CD4-positive, alpha-beta T cell treated with Interleukin-4 for 1 hour (primary cell): ENCODE results near the gene ZNF493.

Experiments
- DNase-seq, 2 donors: peaks; one replicate each; pipeline ENCODE4 v3.0.0-alpha.2; 2020 to 2022

Gene ZNF493

DNA sequence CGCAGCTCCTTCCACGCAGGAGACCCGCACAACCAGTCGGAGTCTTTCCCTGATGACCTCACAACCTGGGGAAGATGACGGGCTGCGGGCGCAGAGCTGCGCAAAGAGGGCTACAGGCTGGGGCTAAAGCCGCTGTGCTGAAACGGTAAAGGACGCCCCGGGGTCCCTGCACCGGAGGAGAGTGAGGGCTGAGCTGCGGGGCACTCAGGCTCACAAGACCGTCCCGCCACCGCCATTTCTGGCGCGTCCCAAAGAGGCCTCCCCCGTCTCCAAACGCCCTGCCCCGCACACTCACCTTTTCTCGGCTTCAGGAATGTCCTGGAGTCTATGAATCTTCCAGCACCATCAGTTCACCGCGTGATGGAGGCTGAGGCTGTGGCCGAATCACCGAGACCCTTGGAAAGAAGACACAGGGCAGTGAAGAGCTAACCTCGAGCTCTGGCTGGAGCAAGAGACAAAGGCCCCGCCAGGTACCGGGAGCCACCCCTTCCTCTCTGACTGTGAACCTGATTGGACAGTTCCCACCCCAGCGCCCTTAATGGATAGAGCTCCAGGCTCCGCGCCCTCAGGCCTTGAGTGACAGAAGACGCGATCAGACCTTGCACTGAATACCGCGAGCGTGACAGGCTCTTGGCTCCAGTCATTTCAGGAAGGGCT lies 66.6 kb downstream of the ZNF493 start:
- DNase-seq = peak; percentile 35 to 42

DNA sequence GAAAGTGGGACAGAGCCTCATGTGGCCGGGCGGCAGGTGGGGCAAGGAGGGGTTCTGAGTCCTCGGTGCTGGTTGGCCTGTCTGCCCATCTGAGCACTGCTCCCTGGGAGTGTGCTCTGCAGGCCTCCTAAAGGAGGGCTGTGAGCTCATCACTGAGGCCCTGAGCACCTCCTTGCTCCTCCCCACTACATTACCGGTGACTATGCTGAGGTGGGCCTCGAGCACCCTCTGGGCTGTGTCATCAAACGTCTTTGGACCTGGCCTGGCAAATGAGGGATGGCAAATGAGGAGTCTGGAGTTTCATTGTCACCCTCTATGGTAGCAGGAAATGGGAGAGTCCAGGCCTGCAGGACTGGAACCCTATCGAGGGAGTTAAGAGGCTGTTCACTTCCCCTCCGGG lies 69.7 kb downstream of the ZNF493 start:
- no peak for DNase-seq

- no peak for DNase-seq
Observed at GRCh38 chr19:21468791-21469190, 71.9 kb downstream of the ZNF493 start.

DNA sequence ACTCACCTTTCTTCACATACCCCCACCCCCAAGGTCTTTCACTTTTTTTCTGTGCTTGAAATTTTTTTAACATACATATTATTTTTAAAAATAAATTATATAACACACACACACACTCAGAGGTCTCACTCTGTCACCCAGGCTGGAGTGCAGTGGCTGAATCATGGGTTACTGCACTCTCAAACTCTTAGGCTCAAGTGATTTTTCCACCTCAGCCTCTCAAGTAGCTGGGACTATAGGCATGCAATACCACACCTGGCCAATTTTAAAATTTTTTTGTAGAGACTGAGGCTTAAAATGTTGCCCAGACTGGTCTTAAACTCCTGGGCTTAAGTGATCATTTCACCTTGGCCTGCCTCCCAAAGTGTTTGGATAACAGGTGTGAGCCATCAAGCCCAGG lies 75.6 kb downstream of the ZNF493 start:
- DNase-seq = no peak

- DNase-seq = peak; percentile 72 to 81
Observed at GRCh38 chr19:21474671-21475181, 77.8 kb downstream of the ZNF493 start.
